NB4 (cell line): ENCODE results near the gene SYNDIG1.

Source experiments
- DNase-seq: peaks from one replicate; pipeline ENCODE4 v3.0.0; 2010; ENCODE audit warnings: low read depth
- H3K4me3 ChIP-seq: one replicate; pipeline ENCODE4 v1.5.1; 2011; ENCODE audit warnings: mild to moderate bottlenecking, low read depth, low read length, moderate library complexity
- MYC ChIP-seq: IDR thresholded peaks from 2 replicates; pipeline ENCODE4 v1.6.1; 2011; ENCODE audit warnings: low read depth, low read length
- POLR2A ChIP-seq: IDR thresholded peaks from 2 replicates; pipeline ENCODE4 v1.6.1; 2011; ENCODE audit warnings: mild to moderate bottlenecking; ENCODE audit not compliant: insufficient read length; ENCODE audit errors: extremely low read depth
- TF ChIP-seq, protein P1 (sequence below): IDR thresholded peaks from 2 replicates; pipeline ENCODE4 v1.6.1; 2011; ENCODE audit warnings: low read depth, low read length
- TF ChIP-seq, protein P2 (sequence below): IDR thresholded peaks from one replicate; pipeline ENCODE4 v1.5.1; 2012; ENCODE audit warnings: low read depth, low read length

SYNDIG1 gene

DNA sequence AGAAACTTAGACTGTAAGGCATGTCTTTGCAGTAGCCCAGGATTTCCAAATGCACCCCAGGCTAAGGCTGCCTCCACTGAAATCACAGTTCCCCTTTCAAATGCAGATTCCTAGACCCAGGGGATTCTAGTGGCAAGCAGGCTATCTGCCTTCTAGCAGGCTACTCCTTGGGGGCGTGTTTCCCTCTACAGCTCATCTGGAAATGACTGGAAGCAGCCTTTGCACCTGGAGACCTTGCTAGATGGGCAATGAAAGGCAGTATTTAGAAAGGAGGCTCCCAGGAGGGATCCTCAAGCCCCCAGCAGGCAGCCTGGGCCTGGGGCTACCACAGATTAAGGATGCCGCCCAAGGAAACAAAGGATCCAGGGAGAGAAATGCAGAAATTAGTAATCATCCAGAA, 26.0 kb upstream of the SYNDIG1 start:
- DNase-seq: no peak
- TF ChIP-seq MYC (no peak), POLR2A (no peak)
- TF ChIP-seq, protein P1, sequence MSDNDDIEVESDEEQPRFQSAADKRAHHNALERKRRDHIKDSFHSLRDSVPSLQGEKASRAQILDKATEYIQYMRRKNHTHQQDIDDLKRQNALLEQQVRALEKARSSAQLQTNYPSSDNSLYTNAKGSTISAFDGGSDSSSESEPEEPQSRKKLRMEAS: no peak
- TF ChIP-seq, protein P2, sequence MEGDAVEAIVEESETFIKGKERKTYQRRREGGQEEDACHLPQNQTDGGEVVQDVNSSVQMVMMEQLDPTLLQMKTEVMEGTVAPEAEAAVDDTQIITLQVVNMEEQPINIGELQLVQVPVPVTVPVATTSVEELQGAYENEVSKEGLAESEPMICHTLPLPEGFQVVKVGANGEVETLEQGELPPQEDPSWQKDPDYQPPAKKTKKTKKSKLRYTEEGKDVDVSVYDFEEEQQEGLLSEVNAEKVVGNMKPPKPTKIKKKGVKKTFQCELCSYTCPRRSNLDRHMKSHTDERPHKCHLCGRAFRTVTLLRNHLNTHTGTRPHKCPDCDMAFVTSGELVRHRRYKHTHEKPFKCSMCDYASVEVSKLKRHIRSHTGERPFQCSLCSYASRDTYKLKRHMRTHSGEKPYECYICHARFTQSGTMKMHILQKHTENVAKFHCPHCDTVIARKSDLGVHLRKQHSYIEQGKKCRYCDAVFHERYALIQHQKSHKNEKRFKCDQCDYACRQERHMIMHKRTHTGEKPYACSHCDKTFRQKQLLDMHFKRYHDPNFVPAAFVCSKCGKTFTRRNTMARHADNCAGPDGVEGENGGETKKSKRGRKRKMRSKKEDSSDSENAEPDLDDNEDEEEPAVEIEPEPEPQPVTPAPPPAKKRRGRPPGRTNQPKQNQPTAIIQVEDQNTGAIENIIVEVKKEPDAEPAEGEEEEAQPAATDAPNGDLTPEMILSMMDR: no peak
- H3K4me3 ChIP-seq: no peak overlapping the region

DNA sequence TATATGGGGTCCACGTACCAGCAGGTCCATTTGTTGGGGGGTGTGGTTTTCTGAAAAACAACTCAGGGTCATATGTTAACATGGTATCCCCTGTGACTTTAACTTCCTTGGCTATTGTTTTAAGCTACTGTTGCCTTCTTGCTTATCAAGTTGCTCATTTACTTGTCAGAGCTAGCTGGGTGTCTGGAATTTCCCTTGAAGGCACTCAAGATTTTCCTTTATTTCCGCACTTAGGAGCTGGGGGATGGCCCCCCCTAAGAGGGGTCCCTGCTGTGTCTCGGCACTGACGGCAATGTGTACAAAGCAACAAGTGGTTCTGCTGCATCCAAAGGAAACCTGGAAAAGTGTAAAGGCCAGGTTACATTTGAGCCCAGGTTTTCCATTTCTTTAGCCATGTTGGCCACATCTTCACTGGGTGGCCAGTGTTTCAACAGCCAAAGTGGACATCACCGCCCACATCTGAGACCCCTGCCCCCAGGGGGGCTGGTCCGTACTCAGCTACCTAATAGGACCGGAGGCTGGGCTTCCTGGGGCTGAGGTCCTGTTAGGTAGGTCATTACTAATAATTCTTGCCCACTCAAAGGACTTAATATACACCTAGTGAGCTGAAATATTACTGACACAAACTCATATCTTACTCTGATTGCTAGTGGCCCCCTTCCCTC, 24.8 kb upstream of the SYNDIG1 start:
- no peak overlapping the region for H3K4me3 ChIP-seq
- TF ChIP-seq POLR2A (no peak), MYC (no peak)
- TF ChIP-seq, protein P2: no peak
- TF ChIP-seq, protein P1: no peak
- DNase-seq: no peak

DNA sequence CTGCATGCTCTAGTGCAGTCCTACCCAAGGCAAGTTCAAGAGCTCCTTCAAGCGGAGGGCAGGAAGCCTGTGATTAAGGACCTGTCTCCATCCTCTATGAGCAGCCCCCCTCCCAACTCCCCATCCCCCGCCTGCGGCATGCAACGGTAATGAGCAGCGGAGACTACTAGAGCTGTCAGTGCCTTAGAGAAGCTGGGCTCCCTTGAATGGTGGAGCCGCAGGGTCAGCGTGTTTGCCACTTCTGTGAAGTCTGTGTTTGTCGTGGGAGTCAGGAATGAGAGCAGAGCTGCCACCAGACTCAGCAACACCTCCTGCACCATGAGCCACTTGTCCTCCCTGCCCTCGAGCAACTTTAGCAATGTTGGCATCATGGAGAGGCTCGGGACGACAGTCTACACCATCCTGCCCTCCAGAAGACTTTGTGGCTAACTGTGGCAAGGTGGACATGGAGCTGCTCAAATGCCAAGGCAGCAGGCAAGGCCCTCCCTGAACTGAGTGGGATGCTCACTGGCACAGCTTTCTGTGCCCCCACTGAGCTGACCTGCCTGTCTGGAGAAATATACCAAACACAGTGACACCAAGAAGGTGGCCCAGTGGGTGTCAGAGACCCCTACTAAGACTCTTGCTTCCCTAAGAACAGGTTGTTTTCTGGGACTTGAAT, 23.8 kb upstream of the SYNDIG1 start:
- TF ChIP-seq POLR2A: no peak
- no peak for TF ChIP-seq MYC
- TF ChIP-seq, protein P1: no peak
- TF ChIP-seq, protein P2: no peak
- no peak for DNase-seq
- H3K4me3 ChIP-seq: no peak overlapping the region

DNA sequence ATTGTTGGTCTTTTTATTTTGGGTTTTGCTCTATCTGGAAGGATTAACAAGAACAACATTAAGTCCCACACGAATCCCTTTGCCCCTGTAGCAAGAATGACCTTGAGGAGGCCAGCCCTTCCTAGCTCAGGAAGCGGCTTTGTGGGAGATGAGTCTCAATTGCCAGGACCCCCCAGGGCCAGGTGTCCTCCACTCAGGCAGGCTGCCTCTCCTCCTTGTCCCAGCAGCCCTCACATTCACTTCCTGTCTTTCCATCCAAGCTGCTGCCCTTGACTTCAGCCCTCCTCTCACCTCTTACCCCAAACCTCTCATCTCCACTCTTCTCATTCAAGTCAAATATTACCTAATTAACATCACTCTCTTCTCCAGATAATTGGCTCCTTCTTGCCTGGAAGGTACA, 22.6 kb upstream of the SYNDIG1 start:
- TF ChIP-seq POLR2A (no peak), MYC (no peak)
- TF ChIP-seq, protein P2: no peak
- TF ChIP-seq, protein P1: no peak
- H3K4me3 ChIP-seq: no peak overlapping the region
- DNase-seq: no peak

DNA sequence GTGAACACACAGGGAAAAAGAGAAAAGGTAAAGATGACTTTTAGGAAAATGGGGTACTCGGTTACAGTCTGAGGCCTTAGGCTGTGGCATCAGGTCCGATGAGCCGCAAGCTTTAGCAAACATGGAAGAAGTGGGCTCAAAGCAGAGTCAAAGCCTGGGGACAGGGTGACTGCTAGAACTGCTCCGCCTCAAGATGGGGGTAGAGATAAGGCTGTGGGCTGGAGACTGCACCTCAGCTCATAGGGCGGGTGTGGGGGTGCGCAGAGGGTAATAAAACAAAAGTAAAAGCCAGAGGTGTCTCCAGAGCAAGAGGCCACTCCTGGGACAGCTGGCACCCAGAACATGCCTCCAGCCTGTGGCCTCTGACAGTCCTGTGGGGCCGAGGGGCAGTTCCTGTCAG, 21.3 kb upstream of the SYNDIG1 start:
- TF ChIP-seq POLR2A (no peak), MYC (no peak)
- TF ChIP-seq, protein P2: no peak
- TF ChIP-seq, protein P1: no peak
- no peak overlapping the region for H3K4me3 ChIP-seq
- DNase-seq: no peak
